SW 1271 (cell line): Measurements from ENCODE around the gene FKBP8.

Source experiments
- DNase-seq, 2 experiments: peaks; one replicate each; lab custom pipeline; 2025; lab: John Stamatoyannopoulos, UW

The FKBP8 gene

GRCh38 chr19:18521692-18522123 lies 21.7 kb downstream of the FKBP8 start, which contains the start of gene ELL:
ELL (minus strand) TSS chr19:18522070; CDS start chr19:18522055, 15 bp downstream.
- no peak for DNase-seq

GRCh38 chr19:18520848-18521691 lies 22.3 kb downstream of the FKBP8 start:
- DNase-seq, result no peak

DNA sequence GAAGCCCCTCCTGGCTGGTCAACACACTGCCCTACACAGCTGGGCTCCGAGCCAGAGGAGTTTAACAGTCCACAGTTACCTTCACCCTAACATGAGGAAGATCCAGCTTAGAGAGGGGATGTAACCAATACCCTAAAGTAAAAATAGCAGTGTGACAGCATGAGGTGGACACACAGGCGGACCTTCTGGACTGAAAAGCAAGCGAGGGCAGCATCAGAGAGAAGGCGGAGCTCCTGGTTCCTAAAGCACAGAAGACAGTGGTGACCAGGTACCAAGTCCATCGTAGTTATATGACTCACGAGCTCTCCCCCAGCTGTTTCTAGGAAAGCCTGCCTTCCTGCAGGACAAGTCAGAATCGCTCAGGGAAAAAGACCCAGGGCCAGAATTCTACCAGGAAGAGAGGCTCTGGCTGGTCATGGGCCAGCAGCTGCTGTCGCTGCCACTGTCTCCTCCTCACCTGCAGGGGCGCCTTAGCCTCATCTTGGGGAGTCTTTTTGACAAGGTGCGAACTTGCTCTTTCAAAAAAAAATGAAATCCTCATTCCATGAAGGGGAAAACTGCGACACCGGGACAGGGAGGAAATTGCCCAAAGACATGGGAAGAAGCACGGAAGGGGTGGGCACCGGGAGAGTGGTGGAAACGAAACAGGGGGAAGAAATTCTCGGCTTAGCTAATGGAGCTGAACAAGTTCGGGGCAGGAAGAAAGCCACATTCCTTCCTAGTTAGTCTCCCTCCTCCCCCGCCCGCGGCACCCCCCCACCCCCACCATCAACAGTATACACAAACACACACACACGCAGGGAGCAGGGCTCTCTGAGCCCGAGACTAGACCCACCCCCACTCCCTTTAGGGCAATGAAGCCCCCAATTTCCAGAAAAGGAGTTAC lies 23.2 kb downstream of the FKBP8 start:
- peak; percentile 52 to 89 for DNase-seq

GRCh38 chr19:18518639-18519038 lies 24.7 kb downstream of the FKBP8 start:
- DNase-seq, result no peak

DNA sequence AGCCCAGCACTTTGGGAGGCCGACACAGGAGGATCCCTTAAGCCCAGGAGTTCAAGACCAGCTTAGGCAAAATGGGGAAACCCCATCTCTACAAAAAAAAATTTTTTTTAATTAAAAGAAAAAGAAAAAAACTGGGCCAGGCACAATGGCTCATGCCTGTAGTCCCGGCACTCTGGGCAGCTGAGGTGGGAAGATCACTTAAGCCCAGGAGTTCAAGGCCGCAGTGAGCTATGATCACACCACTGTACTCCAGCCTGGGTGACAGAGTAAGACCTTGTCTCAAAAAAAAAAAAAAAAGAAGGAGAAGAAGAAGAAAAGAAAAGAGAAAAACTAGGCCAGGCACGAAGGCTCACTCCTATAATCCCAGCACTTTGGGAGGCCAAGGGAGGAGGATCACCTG lies 25.8 kb downstream of the FKBP8 start:
- no peak for DNase-seq

DNA sequence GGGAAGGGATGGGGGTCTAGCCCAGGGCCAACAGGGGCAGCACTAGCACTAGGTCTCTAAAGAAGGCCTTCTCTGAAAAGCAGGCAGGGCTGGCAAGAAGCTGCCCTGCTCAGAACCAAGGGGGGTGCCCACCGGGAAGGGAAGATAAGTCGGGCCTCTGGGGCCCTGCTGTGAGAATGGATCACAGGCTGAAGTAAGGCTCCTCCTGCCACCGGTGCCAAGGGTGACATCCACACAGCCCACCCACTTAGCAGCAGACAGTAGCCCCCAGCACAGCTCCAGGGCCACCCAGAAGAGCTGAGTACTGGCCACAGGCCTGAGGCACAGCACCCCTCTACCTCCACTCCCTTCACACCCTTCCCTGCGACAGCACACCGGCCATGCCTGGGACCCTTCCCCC lies 27.4 kb downstream of the FKBP8 start:
- no peak for DNase-seq

DNA sequence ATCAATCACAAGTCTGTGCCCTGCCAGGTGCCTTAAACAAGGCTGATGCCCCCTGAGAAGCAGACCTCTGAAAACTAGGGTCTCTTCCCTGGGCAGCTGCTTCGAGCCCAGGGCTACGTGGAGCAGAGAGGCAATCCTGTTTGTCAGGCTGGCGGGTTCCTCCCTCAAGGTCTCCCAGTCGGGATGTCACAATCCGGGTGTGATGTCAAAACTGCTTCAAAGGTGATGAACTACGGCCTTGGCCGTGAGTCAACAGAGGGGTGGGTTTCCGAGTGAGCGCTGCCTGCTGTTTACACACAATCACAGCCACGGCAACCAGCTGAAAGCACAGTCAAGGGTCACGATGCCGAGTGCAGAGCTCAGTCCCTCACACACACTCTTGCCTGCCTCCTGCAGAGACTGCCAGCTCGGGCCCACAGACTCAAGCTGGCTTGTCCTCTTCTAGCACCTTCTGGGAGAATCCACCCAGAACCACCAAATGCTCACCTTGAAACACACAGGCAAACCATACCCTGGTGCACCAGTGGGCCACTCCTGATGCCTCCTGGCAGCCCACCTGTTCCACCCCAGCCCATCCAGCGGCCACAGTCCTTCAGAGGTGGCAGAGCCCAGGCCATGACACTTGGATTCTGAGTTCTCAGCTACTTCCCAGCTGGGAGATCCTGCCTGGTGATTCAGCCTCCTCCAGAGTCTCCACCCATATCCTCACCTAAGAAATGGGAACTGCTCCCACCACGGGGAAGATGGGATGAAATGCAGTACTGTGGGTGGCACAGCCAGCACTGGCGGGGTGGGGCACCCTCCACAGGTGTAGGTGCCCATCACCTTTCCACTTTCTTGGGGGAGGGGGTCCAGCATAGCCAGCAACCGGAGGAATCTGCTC lies 28.3 kb downstream of the FKBP8 start:
- DNase-seq, result no peak

DNA sequence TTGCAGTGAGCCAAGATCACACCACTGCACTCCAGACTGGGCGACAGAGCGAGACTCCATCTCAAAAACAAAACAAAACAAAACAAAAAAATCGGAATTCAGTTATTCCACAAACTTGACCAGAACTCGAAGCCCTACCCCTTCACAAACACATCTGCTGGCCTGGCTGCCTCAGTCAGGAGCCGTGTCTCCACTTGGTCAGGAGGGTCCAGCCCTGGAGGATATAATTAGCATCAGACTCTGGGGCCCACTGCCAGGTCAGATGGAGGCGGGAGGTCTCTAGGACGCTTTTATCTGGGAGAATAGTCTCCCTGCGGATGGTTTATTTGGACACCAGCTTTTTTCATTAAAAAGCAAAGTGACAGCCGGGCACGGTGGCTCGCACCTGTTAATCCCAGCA lies 29.5 kb downstream of the FKBP8 start:
- no peak for DNase-seq

DNA sequence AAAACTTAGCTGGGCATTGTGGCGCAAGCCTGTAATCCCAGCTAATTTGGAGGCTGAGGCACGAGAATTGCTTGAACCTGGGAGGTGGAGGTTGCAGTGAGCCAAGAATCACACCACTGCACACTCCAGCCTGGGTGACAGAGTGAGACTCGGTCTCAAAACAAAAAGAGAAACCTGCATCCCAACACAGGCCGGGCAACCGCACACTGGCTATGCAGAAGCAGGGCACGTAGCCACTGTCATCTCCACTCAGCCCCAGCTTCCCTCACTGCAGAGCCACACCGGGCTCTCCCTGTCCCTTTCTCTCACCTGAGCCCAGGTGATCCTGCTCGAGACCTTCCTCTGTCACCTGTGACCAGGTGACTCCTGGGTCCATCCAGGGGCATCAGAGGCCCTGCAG lies 33.2 kb downstream of the FKBP8 start:
- DNase-seq, result no peak

GRCh38 chr19:18508585-18508984 lies 34.8 kb downstream of the FKBP8 start:
- DNase-seq, result no peak

DNA sequence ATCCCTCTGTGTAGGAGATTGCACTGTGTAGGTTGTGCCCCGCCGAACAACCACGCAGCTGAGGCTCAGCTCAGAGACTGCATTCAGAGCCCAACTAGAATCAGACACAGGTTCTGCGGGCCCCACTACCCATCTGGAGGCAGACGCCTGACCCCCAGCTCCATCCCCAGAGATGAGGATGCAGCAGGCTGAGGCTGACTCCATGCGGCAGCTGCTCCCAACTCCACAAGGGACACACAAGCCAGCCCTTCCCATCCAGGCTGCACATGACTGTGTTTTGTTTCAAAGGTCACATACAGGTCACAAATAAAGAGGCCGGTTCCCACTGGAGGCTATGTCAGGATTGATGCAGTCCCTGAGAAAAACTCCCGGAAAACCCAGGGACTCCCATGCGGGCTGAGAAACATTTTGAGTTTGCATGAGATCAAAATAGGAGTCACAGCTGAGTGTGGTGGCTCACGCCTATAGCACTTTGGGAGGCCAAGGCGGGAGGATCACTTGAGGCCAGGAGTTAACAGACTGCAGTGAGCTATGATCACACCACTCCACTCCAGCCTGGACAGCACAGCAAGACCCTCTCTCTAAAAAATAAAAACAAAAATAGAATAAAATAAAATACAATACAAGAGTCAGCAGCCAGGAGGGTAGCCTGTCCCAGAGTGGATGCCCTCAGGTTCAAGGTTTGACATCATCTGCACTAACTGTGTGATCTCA lies 35.5 kb downstream of the FKBP8 start:
- DNase-seq, result no peak

GRCh38 chr19:18507021-18507726 lies 36.2 kb downstream of the FKBP8 start:
- DNase-seq, result no peak

DNA sequence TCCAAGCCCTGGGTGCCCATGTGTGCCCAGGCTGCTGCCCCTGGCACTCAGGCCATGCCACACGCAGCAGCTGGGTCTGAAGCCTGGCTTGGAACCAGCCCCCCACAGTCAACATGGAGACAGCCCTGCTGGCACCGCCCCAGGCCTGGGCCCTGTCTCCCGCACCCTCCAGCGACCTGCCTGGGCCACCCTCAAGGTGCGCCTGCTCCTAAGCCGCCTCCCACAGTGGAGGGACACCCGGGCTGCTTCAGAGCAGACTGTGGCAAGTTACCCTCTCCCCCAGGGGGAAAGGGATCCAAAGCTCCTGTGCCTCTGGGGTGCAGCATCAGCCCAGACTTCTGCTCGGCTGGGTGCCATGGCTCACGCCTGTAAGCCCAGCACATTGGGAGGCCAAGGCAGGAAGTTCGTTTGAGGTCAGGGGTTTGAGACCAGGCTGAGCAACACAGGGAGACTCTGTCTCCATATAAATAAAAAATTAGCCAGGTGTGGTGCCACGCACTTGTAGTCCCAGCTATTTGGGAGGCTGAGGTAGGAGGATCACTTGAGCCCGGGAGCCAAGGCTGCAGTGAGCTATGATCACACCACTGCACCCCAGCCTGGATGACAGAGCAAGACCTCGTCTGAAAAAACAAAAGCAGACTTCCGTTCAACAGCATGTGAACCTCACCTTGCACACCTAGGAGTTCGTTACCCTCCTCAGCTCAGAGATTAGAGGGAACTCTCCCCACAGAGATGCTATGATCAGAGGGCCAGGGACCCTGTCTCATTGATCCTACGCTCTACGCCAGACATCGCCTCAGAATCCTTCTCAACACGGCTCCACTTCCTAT lies 37.1 kb downstream of the FKBP8 start:
- no peak for DNase-seq

GRCh38 chr19:18504886-18505610 lies 38.3 kb downstream of the FKBP8 start:
- no peak for DNase-seq

GRCh38 chr19:18503971-18504885 lies 39.1 kb downstream of the FKBP8 start:
- no peak for DNase-seq

- DNase-seq, result no peak
These were observed 39.9 kb downstream of the FKBP8 start for GRCh38 chr19:18503337-18503970.

- DNase-seq, result no peak
These were observed 40.6 kb downstream of the FKBP8 start for GRCh38 chr19:18502638-18503294.
